HG03108 (cell line): Measurements from ENCODE around the gene ZNF831.

Experiments
- ATAC-seq: cut with Tn5 transposase; IDR thresholded peaks from one replicate; pipeline ENCODE4 v1.9.1; 2021; ENCODE audit warnings: moderate library complexity; ENCODE audit not compliant: unreplicated experiment

ZNF831 gene

DNA sequence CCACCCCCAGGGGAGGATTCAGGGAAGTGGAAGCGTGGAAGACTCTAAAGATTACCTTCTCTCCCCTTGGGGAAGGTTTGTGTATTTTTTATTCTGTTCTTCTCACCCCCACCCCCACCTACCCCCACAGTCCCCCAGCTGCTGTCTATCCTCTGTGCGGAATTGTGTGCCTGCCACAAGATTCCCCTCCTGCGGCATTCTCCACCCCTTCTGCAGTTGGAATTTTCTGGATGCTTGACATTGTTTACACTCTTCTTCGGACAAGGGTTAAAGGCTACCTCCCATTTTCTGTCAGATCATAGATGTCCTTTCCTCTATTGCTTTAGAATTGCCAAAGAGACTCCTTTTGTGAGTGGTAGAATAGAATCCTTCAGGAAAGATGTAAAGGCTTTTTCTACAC is 76.4 kb downstream of the ZNF831 start:
- ATAC-seq, result no peak

- ATAC-seq, result no peak
These were observed 79.3 kb downstream of the ZNF831 start for GRCh38 chr20:59242714-59243626.

DNA sequence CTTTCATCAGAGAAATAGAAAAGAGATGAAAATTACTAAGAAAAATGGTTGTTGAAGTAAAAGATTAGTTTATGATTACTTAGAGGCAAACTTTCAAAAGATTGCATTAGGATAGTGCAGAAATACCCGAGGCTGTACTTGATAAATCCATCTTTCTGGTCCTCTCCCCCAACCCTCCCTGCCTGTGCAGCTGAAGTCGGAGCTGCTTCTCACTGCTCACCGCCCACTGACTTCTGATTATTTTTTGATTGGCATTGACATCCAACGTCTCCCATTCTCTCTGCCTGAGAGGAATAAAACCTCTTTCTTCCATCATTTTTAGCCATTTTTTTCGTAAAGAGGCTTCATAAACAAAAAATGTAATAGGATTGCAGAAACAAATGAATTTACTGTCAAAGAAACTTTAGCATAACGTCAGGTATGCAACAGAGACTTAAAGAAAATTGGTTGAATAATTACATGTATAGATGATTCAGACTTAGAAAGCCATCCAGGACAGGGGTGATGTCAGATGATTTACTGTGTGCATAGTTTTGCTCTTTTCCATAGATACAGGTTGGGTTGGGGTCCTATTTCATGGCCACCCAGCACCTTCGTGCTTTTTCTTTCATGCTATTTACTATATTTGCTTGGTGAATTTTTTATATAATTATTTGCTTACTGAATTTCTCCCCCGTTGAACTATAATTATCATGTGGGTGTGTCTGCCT is 83.2 kb downstream of the ZNF831 start:
- no peak for ATAC-seq

DNA sequence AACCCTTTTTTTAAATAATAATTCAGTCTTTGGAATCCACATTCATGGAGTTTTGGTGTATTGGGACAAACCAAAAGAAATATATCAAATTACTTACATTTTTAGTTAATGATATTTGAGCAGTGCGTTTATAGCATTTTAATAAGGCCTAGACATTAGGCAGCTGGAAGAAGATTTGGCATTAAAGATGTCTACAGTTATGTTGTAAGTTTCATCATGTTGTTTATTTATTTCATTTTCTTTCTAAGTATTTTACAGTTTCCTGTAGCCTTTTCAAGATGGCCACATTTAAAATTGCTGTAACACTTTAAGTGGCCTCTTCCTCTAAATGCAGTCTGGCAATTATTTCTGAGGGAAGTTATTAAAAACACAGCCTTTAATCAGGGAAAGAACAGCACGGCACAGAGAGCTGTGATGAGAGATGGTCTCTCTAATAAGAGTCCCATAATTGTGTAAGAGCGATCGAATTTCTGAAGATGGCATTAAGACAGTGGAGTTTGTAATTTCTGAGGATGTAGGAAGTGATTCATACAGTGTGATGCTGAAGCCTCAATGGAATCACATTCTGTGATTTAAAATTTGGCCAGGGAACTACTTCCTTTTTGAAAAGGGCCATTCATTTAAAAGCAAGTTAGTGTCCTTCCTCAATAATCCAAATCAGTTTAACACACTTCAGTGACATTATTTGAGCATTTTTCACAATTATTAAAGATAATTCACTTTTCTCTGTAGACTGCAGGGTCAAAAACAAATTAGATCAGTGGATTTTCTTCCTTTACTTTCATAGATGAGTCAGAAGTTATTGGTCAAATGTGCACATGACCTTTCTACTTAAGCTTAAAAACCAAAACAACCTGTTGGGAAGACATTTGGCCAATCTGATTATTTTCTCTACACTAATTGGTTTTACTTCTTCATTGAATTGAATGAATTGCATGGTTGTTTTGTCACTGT is 84.4 kb downstream of the ZNF831 start:
- no peak for ATAC-seq

DNA sequence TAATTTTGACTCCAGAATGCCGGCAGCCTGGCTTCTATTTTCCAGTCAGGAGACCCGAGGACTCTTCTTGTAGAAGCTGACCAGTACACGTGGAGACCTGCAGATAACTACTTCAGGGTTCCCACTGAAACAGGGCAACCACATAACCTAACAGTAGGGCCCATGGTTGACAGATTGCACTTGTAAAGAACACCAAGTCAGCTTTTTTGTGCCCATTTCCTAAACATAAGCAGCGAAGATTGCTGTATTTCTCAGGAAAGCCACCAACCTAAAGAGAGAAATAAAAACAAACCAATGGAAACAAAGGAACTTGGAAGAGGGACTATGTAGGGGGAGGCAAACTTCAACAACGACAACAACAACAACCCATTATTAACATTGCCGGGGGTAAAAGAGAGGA is 86.7 kb downstream of the ZNF831 start:
- ATAC-seq, result no peak

DNA sequence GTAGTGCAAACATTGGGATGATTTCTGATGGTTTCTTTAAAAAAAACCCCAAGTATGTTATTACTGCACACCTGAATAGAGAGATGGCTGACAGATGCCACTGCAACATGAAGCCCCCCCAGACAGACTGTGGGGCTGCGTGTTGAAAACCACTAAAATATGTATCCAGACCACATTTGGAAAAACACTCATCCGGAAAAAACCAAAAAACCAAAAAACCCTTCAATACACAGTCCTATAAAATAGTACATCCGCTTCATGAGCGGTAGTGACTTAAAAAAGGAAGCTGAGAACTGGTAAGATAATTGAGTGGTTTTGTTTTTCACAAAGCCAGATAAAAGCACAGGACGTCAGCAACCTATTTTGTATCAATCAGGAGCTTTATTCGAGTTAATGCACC is 89.7 kb downstream of the ZNF831 start:
- no peak for ATAC-seq

DNA sequence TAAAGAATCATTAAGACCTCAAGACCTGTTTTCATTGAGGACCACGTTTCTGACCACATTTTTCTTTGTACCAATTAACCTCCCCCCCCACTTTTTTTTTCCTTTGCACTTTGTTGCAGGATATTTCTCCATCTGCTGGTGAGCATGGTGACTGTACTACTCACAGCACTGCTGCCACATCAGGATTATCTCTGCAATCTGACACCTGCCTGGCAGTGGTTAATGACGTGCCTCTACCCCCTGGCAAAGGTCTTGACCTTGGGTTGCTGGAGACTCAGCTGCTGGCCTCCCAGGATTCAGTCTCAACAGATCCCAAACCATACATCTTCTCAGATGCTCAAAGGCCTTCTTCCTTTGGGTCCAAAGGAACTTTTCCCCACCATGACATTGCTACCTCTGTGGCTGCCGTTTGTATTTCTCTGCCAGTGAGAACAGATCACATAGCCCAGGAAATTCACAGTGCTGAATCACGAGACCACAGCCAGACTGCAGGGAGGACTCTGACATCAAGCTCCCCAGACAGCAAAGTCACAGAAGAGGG is 90.2 kb downstream of the ZNF831 start:
- ATAC-seq, result no peak

DNA sequence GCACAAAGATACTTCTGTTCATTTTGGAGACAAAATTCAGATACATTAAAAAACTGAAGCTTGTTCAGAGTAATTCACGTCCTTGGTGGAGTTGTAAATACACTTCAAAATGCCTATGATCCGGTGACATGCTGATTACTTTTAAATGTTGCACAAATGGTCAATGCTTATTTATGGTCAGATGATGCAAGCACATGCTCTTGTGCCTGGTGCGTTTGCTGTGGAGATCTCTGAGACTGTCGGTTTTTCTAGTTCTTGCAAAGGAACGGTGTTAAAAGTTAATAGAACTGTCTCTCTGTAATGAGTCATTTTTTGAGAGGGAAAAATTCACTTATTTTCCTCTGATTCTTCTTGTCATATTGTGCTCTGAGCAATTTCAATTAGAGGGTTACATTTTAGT is 91.6 kb downstream of the ZNF831 start:
- no peak for ATAC-seq

DNA sequence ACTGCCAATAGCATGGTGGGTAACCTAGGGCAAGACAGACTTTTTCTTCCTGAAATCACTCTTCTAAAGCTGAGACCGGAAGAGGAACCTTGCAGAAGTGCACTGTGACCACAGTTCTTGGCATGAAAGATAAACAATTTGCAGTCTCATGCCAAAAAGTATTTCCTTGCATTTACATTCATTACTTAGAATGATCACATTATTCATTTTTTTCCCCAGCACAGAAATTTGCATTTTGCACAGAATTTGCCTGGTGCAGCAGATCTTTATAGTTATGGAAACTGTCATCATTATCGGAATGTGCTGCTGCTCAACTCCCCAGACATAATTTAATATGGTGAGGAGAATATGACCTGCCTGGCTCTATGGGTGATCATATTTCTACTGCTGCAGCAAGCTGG is 94.6 kb downstream of the ZNF831 start:
- ATAC-seq, result no peak

- ATAC-seq, result no peak
These were observed 96.3 kb downstream of the ZNF831 start for GRCh38 chr20:59259946-59260345.

- ATAC-seq, result no peak
These were observed 101.7 kb downstream of the ZNF831 start for GRCh38 chr20:59265298-59265697.

- ATAC-seq, result no peak
These were observed 105.2 kb downstream of the ZNF831 start for GRCh38 chr20:59268870-59269269.

DNA sequence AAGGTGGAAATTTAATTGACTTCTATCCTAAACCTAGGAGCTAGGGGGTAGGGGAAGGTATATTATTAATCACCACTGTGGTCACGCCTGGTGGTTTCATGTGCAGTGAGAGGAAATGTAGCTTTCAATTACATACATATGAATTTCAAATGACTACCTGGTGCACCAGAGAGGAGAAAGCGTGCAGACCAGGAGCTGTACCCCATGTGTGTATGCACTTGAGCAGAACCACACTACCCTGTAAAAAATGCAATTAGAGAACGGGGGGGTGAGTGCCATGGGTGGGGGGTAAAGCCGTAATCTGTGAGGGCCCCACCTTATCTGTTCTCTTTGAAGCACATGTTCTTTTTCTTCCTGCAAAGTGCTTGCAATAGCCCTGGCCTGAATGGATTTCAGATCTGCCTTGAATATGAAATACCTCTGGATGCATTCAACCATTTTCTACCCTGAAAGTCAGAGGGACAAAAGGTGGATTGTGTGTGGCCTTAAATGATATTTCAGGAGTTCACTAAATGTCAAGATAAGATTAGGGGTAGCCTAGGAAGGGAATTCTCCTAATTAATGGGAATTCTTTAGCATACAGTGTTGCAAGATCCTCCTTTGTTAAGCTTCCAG is 105.9 kb downstream of the ZNF831 start:
- no peak for ATAC-seq

DNA sequence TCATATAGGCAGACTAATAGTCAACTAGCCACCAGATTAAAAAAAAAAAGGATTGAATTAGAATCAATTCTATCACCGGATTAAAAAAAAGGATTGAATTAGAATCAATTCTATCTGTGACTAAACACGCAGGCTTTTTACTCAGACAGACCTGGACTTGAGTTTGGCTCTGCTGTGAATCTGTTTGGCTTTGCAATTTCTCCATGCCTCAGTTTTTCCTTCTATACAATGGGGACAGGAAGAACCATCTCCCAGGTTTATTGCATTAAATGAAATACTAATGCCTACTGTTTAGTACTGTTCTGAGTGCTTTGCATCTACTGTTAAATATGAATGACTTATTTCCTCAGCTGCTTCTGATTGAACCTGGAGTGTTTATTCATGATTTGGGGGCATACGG is 106.8 kb downstream of the ZNF831 start:
- no peak for ATAC-seq

- no peak for ATAC-seq
These were observed 110.2 kb downstream of the ZNF831 start for GRCh38 chr20:59273739-59274357.

GRCh38 chr20:59276938-59277337 is 113.3 kb downstream of the ZNF831 start:
- ATAC-seq, result no peak

- no peak for ATAC-seq
These were observed 120.8 kb downstream of the ZNF831 start for GRCh38 chr20:59284470-59284869.

GRCh38 chr20:59289994-59290393 is 126.4 kb downstream of the ZNF831 start:
- no peak for ATAC-seq

- ATAC-seq, result no peak
These were observed 128.2 kb downstream of the ZNF831 start for GRCh38 chr20:59291740-59292383.
